ENCODE measurements around the gene C12orf54. TPM values are rescaled to one million over a fixed set of nuclear protein-coding genes. Genes with fewer than 3 reads are reported as not detected.

C12orf54 gene
- total RNA-seq, 1 donor from 2014 or later, result 1.2 TPM

DNA sequence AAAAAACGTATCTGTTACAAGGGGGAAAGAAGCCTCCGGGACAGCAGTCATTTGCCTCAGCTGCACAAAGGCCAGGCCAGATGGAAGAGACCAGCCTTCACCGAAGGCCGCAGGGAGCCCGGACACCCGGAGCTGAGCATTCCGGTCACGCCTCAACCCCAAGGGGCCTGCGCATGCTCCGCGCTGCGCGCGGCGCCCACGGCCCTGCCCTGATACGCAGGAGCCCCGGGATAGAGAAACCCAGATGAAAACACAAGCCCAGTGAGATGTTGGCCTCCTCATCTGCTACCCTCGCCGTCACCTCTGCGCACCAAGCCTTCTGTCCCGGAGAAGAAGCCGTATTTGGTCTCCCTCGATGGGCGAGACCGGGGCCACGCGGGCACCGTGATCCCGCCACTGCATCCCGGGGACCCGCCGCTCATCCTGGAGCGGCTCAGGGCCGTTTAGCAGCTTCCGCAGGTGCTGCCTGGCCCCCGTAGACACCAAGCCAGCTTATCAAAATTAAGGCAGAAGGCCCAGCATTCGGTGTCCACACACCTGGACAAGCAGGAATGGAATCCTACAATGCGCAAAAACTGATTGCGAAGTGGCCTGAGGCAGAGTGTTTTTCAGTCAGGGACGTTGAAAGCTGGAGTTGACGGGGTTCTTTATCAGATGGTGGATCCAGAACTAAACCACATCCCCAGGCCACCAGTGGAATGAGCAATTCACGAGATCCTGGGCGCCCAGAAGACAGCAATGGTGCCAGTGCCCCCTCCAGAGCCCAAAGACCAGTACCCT is 45.8 kb downstream of the C12orf54 start:
- Mint-ChIP-seq H3K27me3 (ENCODE audit: low read depth, unreplicated experiment) (no peaks in the 10 kb centered on the region), H3K9me3 (ENCODE audit: unreplicated experiment) (no peaks in the 10 kb centered on the region), H3K4me3 (ENCODE audit: unreplicated experiment) (no peak overlapping the region), H3K27ac (ENCODE audit: unreplicated experiment) (no peak overlapping the region), H3K4me1 (ENCODE audit: low read depth, unreplicated experiment) (no peaks in the 10 kb centered on the region), H3K36me3 (ENCODE audit: low read depth, unreplicated experiment) (no peaks in the 10 kb centered on the region)
- Histone ChIP-seq H3K9me3 (ENCODE audit: insufficient read depth, low read depth, low read length) (no peaks in the 10 kb centered on the region), H3K4me1 (ENCODE audit: insufficient read depth, low read length) (no peaks in the 10 kb centered on the region), H3K27me3 (ENCODE audit: insufficient read depth, low read length) (no peaks in the 10 kb centered on the region), H3K9ac (ENCODE audit: low read length) (no peak overlapping the region), H3K79me2 (ENCODE audit: insufficient read depth, low read length) (no peaks in the 10 kb centered on the region), H3K27ac (ENCODE audit: low read depth, low read length) (no peak overlapping the region), H3K4me3 (ENCODE audit: insufficient read depth, low read depth, low read length) (no peak overlapping the region), H3K36me3 (ENCODE audit: insufficient read depth, low read length) (no peaks in the 10 kb centered on the region), H2AFZ (ENCODE audit: low read depth, low read length) (no peak overlapping the region), H3K4me2 (ENCODE audit: low read length) (no peak overlapping the region), H4K20me1 (ENCODE audit: insufficient read depth, low read length) (no peaks in the 10 kb centered on the region)
- TF ChIP-seq EZH2 (IDR thresholded peaks at IDR 0.05; ENCODE audit: insufficient read depth, low read length), result no peak
- TF ChIP-seq, protein P1, sequence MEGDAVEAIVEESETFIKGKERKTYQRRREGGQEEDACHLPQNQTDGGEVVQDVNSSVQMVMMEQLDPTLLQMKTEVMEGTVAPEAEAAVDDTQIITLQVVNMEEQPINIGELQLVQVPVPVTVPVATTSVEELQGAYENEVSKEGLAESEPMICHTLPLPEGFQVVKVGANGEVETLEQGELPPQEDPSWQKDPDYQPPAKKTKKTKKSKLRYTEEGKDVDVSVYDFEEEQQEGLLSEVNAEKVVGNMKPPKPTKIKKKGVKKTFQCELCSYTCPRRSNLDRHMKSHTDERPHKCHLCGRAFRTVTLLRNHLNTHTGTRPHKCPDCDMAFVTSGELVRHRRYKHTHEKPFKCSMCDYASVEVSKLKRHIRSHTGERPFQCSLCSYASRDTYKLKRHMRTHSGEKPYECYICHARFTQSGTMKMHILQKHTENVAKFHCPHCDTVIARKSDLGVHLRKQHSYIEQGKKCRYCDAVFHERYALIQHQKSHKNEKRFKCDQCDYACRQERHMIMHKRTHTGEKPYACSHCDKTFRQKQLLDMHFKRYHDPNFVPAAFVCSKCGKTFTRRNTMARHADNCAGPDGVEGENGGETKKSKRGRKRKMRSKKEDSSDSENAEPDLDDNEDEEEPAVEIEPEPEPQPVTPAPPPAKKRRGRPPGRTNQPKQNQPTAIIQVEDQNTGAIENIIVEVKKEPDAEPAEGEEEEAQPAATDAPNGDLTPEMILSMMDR (IDR thresholded peaks at IDR 0.05; ENCODE audit: insufficient read depth, low read depth, low read length), result no peak
- FAIRE-seq, result no peak
- no peak for DNase-seq (ENCODE audit: low read depth)

DNA sequence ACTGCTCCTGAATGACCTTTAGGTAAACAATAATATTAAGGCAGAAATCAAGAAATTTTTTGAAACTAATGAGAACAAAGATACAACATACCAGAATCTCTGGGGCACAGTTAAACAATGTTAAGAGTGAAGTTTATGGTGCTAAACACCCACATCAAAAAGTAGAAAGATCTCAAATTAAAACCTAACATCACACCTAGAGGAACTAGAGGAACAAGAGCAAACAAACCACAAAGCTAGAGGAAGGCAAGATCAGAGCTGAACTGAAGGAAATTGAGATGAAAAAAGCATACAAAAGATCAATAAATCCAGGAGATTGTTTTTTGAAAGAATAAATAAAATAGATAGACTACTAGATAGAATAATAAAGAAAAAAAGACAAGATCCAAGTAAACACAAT is 50.3 kb downstream of the C12orf54 start:
- H3K36me3 ChIP-seq (ENCODE audit: insufficient read depth, low read length), result no peaks in the 10 kb centered on the region
- H3K9me3 ChIP-seq (ENCODE audit: insufficient read depth, low read depth, low read length), result no peaks in the 10 kb centered on the region
- no peak overlapping the region for H3K27ac ChIP-seq (ENCODE audit: low read depth, low read length)
- no peaks in the 10 kb centered on the region for H3K4me1 ChIP-seq (ENCODE audit: insufficient read depth, low read length)
- DNase-seq (ENCODE audit: low read depth), result no peak
- TF ChIP-seq, protein P1 (IDR thresholded peaks at IDR 0.05; ENCODE audit: insufficient read depth, low read depth, low read length), result no peak
- no peak for TF ChIP-seq EZH2 (IDR thresholded peaks at IDR 0.05; ENCODE audit: insufficient read depth, low read length)
- no peaks in the 10 kb centered on the region for H3K27me3 Mint-ChIP-seq (ENCODE audit: low read depth, unreplicated experiment)
- peaks cover 13% of the 10 kb centered on the region for H3K9me3 Mint-ChIP-seq (ENCODE audit: unreplicated experiment)
- no peak overlapping the region for H2AFZ ChIP-seq (ENCODE audit: low read depth, low read length)
- no peak for FAIRE-seq
- no peaks in the 10 kb centered on the region for H3K27me3 ChIP-seq (ENCODE audit: insufficient read depth, low read length)
- H3K9ac ChIP-seq (ENCODE audit: low read length), result no peak overlapping the region
- H3K79me2 ChIP-seq (ENCODE audit: insufficient read depth, low read length), result no peaks in the 10 kb centered on the region
- no peak overlapping the region for H3K27ac Mint-ChIP-seq (ENCODE audit: unreplicated experiment)
- no peaks in the 10 kb centered on the region for H3K4me1 Mint-ChIP-seq (ENCODE audit: low read depth, unreplicated experiment)
- no peak overlapping the region for H3K4me3 ChIP-seq (ENCODE audit: insufficient read depth, low read depth, low read length)
- no peak overlapping the region for H3K4me2 ChIP-seq (ENCODE audit: low read length)
- H4K20me1 ChIP-seq (ENCODE audit: insufficient read depth, low read length), result no peaks in the 10 kb centered on the region
- no peak overlapping the region for H3K4me3 Mint-ChIP-seq (ENCODE audit: unreplicated experiment)
- no peaks in the 10 kb centered on the region for H3K36me3 Mint-ChIP-seq (ENCODE audit: low read depth, unreplicated experiment)

- Histone ChIP-seq H3K9me3 (ENCODE audit: insufficient read depth, low read depth, low read length) (no peaks in the 10 kb centered on the region), H3K79me2 (ENCODE audit: insufficient read depth, low read length) (no peaks in the 10 kb centered on the region), H3K27me3 (ENCODE audit: insufficient read depth, low read length) (no peaks in the 10 kb centered on the region), H3K4me1 (ENCODE audit: insufficient read depth, low read length) (no peaks in the 10 kb centered on the region), H4K20me1 (ENCODE audit: insufficient read depth, low read length) (no peaks in the 10 kb centered on the region), H3K27ac (ENCODE audit: low read depth, low read length) (no peak overlapping the region), H3K36me3 (ENCODE audit: insufficient read depth, low read length) (no peaks in the 10 kb centered on the region), H3K9ac (ENCODE audit: low read length) (no peak overlapping the region), H3K4me2 (ENCODE audit: low read length) (no peak overlapping the region), H2AFZ (ENCODE audit: low read depth, low read length) (no peak overlapping the region), H3K4me3 (ENCODE audit: insufficient read depth, low read depth, low read length) (no peak overlapping the region)
- peaks cover 13% of the 10 kb centered on the region for H3K9me3 Mint-ChIP-seq (ENCODE audit: unreplicated experiment)
- H3K27me3 Mint-ChIP-seq (ENCODE audit: low read depth, unreplicated experiment), result no peaks in the 10 kb centered on the region
- no peaks in the 10 kb centered on the region for H3K36me3 Mint-ChIP-seq (ENCODE audit: low read depth, unreplicated experiment)
- no peak for TF ChIP-seq EZH2 (IDR thresholded peaks at IDR 0.05; ENCODE audit: insufficient read depth, low read length)
- TF ChIP-seq, protein P1 (IDR thresholded peaks at IDR 0.05; ENCODE audit: insufficient read depth, low read depth, low read length), result no peak
- FAIRE-seq (no peak), DNase-seq (ENCODE audit: low read depth) (no peak)
- H3K27ac Mint-ChIP-seq (ENCODE audit: unreplicated experiment), result no peak overlapping the region
- no peak overlapping the region for H3K4me3 Mint-ChIP-seq (ENCODE audit: unreplicated experiment)
- H3K4me1 Mint-ChIP-seq (ENCODE audit: low read depth, unreplicated experiment), result peaks cover 3% of the 10 kb centered on the region
Measured at GRCh38 chr12:48536602-48537001, 54.3 kb downstream of the C12orf54 start.
